Measurements from ENCODE around the gene ZNF277.

DNA sequence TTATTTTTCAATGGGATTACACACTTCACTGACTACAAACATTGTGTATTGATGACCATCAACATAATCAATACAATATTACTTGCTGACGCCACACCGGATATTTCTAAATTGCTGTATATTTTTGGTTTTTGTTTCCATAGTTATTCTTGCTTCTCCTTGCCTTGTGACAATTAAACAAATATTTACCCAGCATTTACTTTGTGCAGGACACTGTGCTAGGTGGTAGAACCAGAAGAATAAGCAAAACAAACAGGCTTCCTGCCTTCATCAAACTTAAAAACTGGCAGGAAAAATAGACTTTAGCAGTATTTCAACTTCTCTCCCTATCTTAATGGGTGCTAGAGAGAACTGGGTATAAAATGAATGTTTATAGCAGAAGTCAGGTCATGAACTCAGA, 50.6 kb downstream of the ZNF277 start:
- TF ChIP-seq EZH2 (IDR thresholded peaks at IDR 0.05; ENCODE audit: borderline replicate concordance), result no peak
- TF ChIP-seq, protein P1, sequence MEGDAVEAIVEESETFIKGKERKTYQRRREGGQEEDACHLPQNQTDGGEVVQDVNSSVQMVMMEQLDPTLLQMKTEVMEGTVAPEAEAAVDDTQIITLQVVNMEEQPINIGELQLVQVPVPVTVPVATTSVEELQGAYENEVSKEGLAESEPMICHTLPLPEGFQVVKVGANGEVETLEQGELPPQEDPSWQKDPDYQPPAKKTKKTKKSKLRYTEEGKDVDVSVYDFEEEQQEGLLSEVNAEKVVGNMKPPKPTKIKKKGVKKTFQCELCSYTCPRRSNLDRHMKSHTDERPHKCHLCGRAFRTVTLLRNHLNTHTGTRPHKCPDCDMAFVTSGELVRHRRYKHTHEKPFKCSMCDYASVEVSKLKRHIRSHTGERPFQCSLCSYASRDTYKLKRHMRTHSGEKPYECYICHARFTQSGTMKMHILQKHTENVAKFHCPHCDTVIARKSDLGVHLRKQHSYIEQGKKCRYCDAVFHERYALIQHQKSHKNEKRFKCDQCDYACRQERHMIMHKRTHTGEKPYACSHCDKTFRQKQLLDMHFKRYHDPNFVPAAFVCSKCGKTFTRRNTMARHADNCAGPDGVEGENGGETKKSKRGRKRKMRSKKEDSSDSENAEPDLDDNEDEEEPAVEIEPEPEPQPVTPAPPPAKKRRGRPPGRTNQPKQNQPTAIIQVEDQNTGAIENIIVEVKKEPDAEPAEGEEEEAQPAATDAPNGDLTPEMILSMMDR (IDR thresholded peaks at IDR 0.05; ENCODE audit: poor library complexity), result no peak
- no peak for TF ChIP-seq EZH2phosphoT487 (IDR thresholded peaks at IDR 0.05; ENCODE audit: low read depth, severe bottlenecking, unreplicated experiment)

All from hepatocyte (in vitro differentiated cells).